PC-9 (cell line): ENCODE results near the gene PLIN1. TPM values are rescaled to one million over a fixed set of nuclear protein-coding genes. Genes with fewer than 3 reads are reported as not detected.

Source experiments
- BruUV-seq: library from RNA; stranded (reverse); fragments of 400-500 nt; replicated peaks from 2 replicates; lab custom pipeline; 2021; lab: Mats Ljungman, UMichigan
- CTCF ChIA-PET: fragments of 300-600 bp; sonication (Branson Sonifier 250); formaldehyde crosslinking; loops from one replicate; lab custom pipeline; 2022; ENCODE audit warnings: antibody characterized with exemption; lab: Charles Lee
- POLR2A ChIA-PET: fragments of 300-600 bp; sonication (Branson Sonifier 250); formaldehyde crosslinking; loops from one replicate; lab custom pipeline; 2022; ENCODE audit warnings: antibody characterized with exemption; ENCODE audit not compliant: unreplicated experiment; lab: Charles Lee
- DNase-seq, 2 experiments: peaks; one replicate each; pipeline versions ENCODE4 v3.0.0 to v3.0.0-alpha.2; 2015 to 2022; ENCODE audit warnings: mixed read lengths in 1 of 2
- H2AFZ ChIP-seq: fragments of 200-600 bp; sonication (generic); 2 replicates; pipeline ENCODE4 v1.8.1; 2017; ENCODE audit warnings: antibody characterized with exemption
- H3F3A ChIP-seq: fragments of 200-600 bp; sonication (generic); 2 replicates; pipeline ENCODE4 v1.8.1; 2017; ENCODE audit warnings: antibody characterized with exemption, mild to moderate bottlenecking, low read depth; ENCODE audit not compliant: insufficient read depth
- H3K27ac ChIP-seq: fragments of 200-600 bp; sonication (generic); 2 replicates; pipeline ENCODE4 v1.6.1; 2016; ENCODE audit warnings: mixed run types
- H3K27me3 ChIP-seq: fragments of 200-600 bp; sonication (generic); 2 replicates; pipeline ENCODE4 v1.6.1; 2016; ENCODE audit warnings: low read depth, mixed run types; ENCODE audit not compliant: insufficient read depth
- H3K36me3 ChIP-seq: fragments of 200-600 bp; sonication (generic); 2 replicates; pipeline ENCODE4 v1.6.1; 2016; ENCODE audit warnings: low read depth, mixed run types
- H3K4me1 ChIP-seq: fragments of 200-600 bp; sonication (generic); replicated peaks from 2 replicates; pipeline ENCODE4 v1.6.1; 2016; ENCODE audit warnings: mixed run types; ENCODE audit not compliant: insufficient read depth
- H3K4me2 ChIP-seq: fragments of 200-600 bp; sonication (generic); 2 replicates; pipeline ENCODE4 v1.6.1; 2017; ENCODE audit warnings: mixed run types
- H3K4me3 ChIP-seq: fragments of 200-600 bp; sonication (generic); 2 replicates; pipeline ENCODE4 v1.6.1; 2016; ENCODE audit warnings: mixed run types
- H3K79me2 ChIP-seq: fragments of 200-600 bp; sonication (generic); 2 replicates; pipeline ENCODE4 v1.6.1; 2017; ENCODE audit warnings: low read depth, mixed run types
- H3K9me2 ChIP-seq: fragments of 200-600 bp; sonication (generic); 2 replicates; pipeline ENCODE4 v1.8.1; 2017; ENCODE audit warnings: mild to moderate bottlenecking; ENCODE audit not compliant: insufficient read depth
- H3K9me3 ChIP-seq: fragments of 200-600 bp; sonication (generic); 2 replicates; pipeline ENCODE4 v1.8.1; 2016; ENCODE audit warnings: low read depth; ENCODE audit not compliant: insufficient read depth
- H4K20me1 ChIP-seq: fragments of 200-600 bp; sonication (generic); 2 replicates; pipeline ENCODE4 v1.8.1; 2017; ENCODE audit not compliant: insufficient read depth
- CTCF ChIP-seq: fragments of 200-600 bp; sonication (generic); conservative IDR thresholded peaks from 2 replicates; pipeline ENCODE4 v1.6.1; 2017; ENCODE audit warnings: mixed run types, antibody characterized with exemption, mild to moderate bottlenecking, moderate library complexity
- EZH2 ChIP-seq: fragments of 200-600 bp; sonication (generic); IDR thresholded peaks from 2 replicates; pipeline ENCODE4 v1.8.0; 2017; ENCODE audit warnings: antibody characterized with exemption, low read depth
- intact Hi-C: fragments of 100-400 bp; cut with micrococcal nuclease; formaldehyde crosslinking; loops from one replicate; pipeline ENCODE4 v1.10.0; 2022; ENCODE audit not compliant: unreplicated experiment
- total RNA-seq: library from RNA; stranded (reverse); gene quantifications from 2 replicates; pipeline ENCODE4 v1.2.3, GENCODE V29; 2021

Gene PLIN1
- total RNA-seq, 1 experiment from 2014 or later = 1.0 TPM

GRCh38 chr15:89656116-89656815 is 22.9 kb downstream of the PLIN1 start:
- POLR2A ChIA-PET = no interaction called here
- peak overlapping the region; percentile 12; the same call in 1 of the 2 replicates for H3K27ac ChIP-seq
- DNase-seq = no peak
- H3K9me3 ChIP-seq = no peaks in the 10 kb centered on the region
- no peak overlapping the region for H3K4me3 ChIP-seq
- no peaks in the 10 kb centered on the region for H4K20me1 ChIP-seq
- no peak overlapping the region for H2AFZ ChIP-seq
- H3K4me2 ChIP-seq = no peak overlapping the region
- H3K4me1 ChIP-seq = peaks cover 14% of the 10 kb centered on the region
- H3K36me3 ChIP-seq = 0 out of 2 replicates have a peak, but pooled peaks cover 3% of the 10 kb centered on the region
- TF ChIP-seq EZH2 (no peak), CTCF (no peak)
- H3K79me2 ChIP-seq = peaks cover 16% of the 10 kb centered on the region
- no TSS peak for BruUV-seq
- H3K9me2 ChIP-seq = no peaks in the 10 kb centered on the region
- no peaks in the 10 kb centered on the region for H3K27me3 ChIP-seq
- intact Hi-C loops = loop anchor here (5.0 kb wide), 1 partner anchor 86 kb away; no protein-coding TSS in a partner anchor
- CTCF ChIA-PET = no interaction called here
- peaks cover 29% of the 10 kb centered on the region for H3F3A ChIP-seq

- H3K4me2 ChIP-seq = peak within 1 kb of the TSS; percentile 92
- BruUV-seq = no TSS peak
- H3K27ac ChIP-seq = peak within 1 kb of the TSS; percentile 12; the same call in 1 of the 2 replicates
Observed at GRCh38 chr15:89654847-89655805, 24.0 kb downstream of the PLIN1 start, which contains the start of gene KIF7. Gene KIF7 (minus strand): TSS chr15:89655467. CDS start chr15:89652930, 2,537 bp downstream.

More at GRCh38 chr15:89654847-89655805, 24.0 kb downstream of the PLIN1 start, which contains the start of gene KIF7:
- Histone ChIP-seq H3K27me3 (no peaks in the 10 kb centered on the region), H2AFZ (peak within 1 kb of the TSS; percentile 81), H3K9me3 (no peaks in the 10 kb centered on the region), H3K79me2 (peaks cover 16% of the 10 kb centered on the region), H4K20me1 (no peaks in the 10 kb centered on the region), H3K4me1 (peaks cover 9% of the 10 kb centered on the region), H3K36me3 (0 out of 2 replicates have a peak, but pooled peaks cover 8% of the 10 kb centered on the region), H3K9me2 (no peaks in the 10 kb centered on the region), H3K4me3 (peak within 1 kb of the TSS; percentile 96), H3F3A (peaks cover 29% of the 10 kb centered on the region)
- DNase-seq = peak; percentile 39 to 44
- CTCF ChIA-PET = interaction anchor here (0.6 kb wide), 1 partner anchor 80 kb away, joined by 6 read pairs; no protein-coding TSS in a partner anchor
- intact Hi-C loops = loop anchor here (5.0 kb wide), 1 partner anchor 87 kb away; no protein-coding TSS in a partner anchor
- POLR2A ChIA-PET = no interaction called here
- TF ChIP-seq CTCF (no peak), EZH2 (no peak)
